Right kidney (tissue), 9 donors: Measurements from ENCODE around the gene PRRT1.
"Not testable (repeated sequence)": the region's sequence is repeated elsewhere in the genome, so short reads cannot be mapped to it uniquely, and the experiment has no call there.

Source experiments
- DNase-seq: peaks from one replicate; pipeline ENCODE4 v3.0.0-alpha.2; 2016
- long read RNA-seq, 8 donors: transcript quantifications; one replicate each; lab custom pipeline, GENCODE V29; 2026

PRRT1 gene
- long read RNA-seq, donor 1, partial matches to known transcripts: 9 of 10 reads
- long read RNA-seq, donor 1, other reads (novel, unspliced or antisense): 0 of 10 reads
- long read RNA-seq, donor 2: 0 reads
- long read RNA-seq, donor 3: 0 reads
- long read RNA-seq, donor 4, partial matches to known transcripts: 17 of 19 reads
- long read RNA-seq, donor 4, other reads (novel, unspliced or antisense): 0 of 19 reads
- long read RNA-seq, donor 5, partial matches to known transcripts: 18 of 18 reads
- long read RNA-seq, donor 5, other reads (novel, unspliced or antisense): 0 of 18 reads
- long read RNA-seq, donor 6, partial matches to known transcripts: 0 of 1 reads
- long read RNA-seq, donor 6, other reads (novel, unspliced or antisense): 0 of 1 reads
- long read RNA-seq, donor 7, partial matches to known transcripts: 0 of 2 reads
- long read RNA-seq, donor 7, other reads (novel, unspliced or antisense): 0 of 2 reads
- long read RNA-seq, donor 8, partial matches to known transcripts: 8 of 9 reads
- long read RNA-seq, donor 8, other reads (novel, unspliced or antisense): 0 of 9 reads

DNA sequence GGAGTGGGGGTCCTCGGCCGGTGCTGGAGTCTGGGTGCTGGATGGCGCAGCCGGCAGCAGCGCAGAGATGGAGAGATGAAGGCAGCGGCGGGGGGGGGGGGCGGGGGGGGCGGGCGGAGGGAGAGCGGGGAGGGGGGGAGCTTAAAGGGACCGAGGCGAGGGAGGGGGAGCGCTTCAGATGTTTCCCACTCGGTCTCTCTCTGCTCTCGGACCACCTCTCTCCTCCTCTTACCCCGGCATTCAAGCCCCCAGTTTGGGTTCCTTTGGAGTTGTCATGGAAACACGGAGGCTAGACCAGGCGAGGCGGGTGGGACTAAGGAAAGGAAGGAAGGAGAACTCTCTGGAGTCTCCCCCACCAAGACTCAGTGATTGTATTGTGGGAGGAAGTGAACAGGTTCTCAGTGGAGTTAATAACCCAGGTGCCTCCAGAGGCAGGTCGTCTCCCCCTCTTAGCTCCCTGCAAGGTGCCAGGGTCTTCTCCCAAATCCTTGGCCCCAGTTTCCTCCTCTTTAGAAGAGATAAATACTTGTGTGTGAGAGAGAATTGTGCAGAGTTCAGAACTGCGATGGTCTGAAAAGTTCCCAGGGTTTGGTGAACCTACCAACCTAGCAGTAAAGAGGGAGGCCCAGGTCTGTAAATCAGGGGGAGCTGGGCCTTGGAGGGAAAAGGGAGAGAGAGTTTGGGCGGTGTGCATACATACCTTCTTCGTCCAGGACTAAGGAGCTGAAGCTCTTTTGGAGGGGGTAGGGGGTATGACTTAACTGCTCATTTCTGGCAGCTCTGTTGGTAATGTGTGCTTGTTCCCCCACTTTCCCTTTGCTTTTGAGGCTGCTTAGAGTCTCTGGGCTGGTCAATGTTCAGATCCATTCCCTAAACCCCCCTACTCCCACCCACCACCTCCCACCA is at the start of gene PRRT1:
Gene PRRT1, minus strand, starts transcription at position 77 of the 906 bp plus-strand sequence. CDS start 112 bp downstream, outside the sequence.
- peak; percentile 44 for DNase-seq

DNA sequence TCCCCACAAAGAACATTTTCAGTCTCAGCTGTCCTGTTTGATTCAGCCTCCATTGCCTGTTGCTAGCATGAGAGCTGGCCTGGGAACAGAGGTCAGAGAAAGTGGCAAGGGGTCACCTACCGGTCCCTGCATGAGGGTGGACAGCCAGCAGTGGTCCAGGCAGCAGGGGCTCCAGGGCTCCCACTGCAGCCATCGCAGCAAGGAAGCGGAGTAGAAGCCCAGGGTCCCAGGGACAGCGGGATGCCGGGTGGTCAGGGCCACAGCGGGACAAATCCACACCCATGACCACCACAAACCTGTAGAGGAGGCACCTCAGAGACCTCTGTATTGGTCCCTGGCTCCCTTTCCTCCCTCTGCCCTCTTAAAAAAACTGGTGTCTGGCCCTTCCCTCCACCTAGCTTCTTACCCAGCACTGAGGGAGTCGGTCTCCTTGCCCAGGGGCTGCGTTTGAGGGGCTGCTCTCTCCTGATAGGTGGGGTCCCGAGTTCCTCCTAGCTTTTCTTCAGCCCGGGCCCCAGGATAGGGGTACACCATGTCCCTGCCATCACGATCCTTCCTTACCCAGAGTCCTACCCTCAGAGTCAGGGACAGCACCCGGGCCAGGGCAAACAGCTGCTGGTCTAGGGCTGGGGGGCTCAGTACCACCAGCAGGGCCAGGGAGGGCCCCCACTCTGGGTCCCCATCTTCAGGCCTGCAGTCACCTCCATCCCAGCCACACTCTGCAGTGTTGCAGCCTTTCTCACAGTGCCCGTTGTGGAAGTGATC is 49.2 kb upstream of the PRRT1 start:
- DNase-seq: no peak

- no peak for DNase-seq
Measured at GRCh38 chr6:32198866-32199265, 47.1 kb upstream of the PRRT1 start.

DNA sequence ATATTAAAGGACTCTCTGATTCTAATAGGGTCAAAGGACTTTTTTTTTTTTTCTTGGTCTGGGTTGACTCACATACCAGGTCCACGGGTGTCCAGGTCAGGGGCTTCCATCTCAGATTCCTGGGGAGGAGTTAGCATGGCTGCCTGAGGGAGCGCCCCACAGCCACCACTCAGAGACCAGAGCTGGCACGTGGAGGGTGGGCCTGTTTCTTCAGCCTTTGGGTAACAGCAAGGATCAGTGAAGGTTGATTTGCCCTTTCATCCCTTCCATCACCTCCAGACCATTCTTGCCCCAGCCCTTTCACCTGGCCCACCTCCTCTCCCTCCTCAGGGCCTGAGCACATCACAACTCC is 46.6 kb upstream of the PRRT1 start:
- no peak for DNase-seq

DNA sequence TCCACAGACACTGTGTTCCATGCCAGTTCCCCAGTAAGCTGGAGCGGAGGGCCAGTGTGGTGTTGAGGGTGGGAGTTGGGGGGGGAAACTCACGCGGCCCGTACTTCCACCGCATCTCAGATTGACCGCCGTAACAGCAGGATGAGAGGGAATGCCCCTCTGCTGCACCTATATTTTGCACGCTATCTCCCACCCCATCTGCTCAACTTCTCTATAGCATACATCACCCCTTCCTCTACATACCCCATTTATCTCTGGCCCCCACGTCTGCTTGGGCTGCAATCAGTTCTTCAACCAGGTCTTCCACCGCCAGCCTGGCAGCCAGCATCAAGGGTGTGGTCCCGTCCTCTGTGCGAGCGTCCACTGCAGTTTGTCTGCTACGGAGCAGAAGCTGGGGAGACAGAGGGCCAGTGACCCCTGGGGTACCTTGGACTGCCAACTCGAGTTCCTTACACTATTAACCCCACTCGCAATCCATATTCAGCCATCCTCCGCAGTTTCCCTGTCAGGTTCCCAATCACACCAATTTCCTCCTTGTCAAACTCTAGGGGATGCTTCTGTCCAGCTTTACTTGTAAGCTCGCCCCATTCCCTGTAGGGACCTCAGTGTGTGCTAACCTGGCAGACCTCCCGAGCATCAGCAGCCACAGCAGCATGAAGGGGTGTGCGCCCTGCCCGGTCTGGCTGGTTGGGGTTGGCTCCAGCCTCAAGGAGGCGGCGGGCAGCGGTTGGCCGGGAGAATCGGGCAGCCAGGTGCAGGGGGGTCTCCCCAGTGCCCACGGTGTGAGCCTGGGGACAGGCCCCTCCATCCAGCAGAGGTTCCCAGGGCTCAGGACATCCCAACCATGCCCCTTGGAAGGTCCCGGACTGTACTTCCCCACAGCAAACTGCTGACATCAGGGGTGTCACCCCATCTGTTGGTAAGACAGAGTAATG is 45.2 kb upstream of the PRRT1 start:
- peak; percentile 90 for DNase-seq

- DNase-seq: peak; percentile 97
Measured at GRCh38 chr6:32195902-32196681, 44.4 kb upstream of the PRRT1 start.

DNA sequence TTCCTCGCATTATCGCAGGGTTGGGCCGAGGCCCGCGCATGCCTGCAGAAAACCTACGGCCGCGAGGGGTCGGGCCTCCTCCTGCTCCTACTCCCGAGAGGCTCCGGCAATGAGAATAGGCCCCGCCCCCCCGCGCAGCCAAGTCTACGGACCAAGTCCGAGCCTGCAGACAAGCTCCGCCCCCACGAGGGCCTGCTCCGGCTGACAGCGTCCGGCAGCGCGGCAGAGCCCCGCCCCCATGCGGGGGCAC is 43.8 kb upstream of the PRRT1 start:
- no peak for DNase-seq

GRCh38 chr6:32194825-32195651 is 43.3 kb upstream of the PRRT1 start:
- no peak for DNase-seq

GRCh38 chr6:32194388-32194787 is 42.6 kb upstream of the PRRT1 start:
- no peak for DNase-seq

GRCh38 chr6:32193096-32193495 is 41.4 kb upstream of the PRRT1 start:
- DNase-seq: not testable (repeated sequence)

- no peak for DNase-seq
Measured at GRCh38 chr6:32192608-32193039, 40.9 kb upstream of the PRRT1 start, which contains the start of gene GPSM3. TSS of gene GPSM3 (minus strand) at chr6:32192643. CDS start at chr6:32192513, 130 bp downstream.

DNA sequence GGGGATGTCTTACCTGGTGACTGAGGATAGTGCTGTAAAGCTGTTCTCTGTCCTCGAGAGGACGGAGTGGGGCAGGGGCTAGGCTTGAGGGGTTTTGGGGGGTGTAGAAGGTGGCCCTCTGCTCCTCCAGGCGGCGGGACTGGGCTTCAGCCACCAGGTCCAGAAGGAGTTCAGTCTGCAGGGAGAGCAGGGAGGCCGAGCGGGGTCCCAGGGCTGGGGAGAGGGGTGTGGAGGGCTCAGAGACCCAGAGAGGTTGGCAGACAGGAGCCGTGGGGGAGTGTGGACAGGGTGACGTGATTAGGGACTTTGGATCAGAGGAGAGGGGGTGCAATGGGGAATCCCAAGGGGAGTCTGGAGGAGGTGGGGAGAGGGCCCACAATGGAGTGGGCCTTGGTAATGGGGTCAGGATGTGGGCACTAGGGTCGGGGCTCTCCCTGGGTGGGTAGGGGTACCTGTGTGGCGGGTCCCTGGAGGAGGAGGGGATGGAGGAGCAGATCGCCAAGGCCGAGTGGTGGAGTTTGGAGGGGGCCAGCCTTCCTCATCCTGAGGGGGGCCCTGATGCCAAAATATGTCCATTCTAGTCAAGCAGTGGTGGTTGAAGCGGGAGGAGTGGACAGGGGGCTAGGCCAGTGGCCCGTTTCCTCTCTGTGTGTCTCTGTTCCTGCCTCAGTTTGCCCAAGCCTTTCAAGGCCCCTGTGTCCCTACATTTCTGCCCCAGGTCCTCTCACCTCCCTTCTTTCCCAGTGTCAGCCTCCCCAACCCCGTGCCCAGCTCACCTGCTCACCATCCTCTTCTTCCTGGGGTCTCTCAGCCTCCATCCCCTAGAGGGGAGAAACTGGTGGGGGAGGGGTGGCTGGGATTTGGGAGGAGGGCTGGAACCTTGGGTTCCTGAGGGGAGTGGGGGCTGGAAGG is 40.2 kb upstream of the PRRT1 start:
- no peak for DNase-seq

- DNase-seq: no peak
Measured at GRCh38 chr6:32190911-32191677, 39.4 kb upstream of the PRRT1 start.

DNA sequence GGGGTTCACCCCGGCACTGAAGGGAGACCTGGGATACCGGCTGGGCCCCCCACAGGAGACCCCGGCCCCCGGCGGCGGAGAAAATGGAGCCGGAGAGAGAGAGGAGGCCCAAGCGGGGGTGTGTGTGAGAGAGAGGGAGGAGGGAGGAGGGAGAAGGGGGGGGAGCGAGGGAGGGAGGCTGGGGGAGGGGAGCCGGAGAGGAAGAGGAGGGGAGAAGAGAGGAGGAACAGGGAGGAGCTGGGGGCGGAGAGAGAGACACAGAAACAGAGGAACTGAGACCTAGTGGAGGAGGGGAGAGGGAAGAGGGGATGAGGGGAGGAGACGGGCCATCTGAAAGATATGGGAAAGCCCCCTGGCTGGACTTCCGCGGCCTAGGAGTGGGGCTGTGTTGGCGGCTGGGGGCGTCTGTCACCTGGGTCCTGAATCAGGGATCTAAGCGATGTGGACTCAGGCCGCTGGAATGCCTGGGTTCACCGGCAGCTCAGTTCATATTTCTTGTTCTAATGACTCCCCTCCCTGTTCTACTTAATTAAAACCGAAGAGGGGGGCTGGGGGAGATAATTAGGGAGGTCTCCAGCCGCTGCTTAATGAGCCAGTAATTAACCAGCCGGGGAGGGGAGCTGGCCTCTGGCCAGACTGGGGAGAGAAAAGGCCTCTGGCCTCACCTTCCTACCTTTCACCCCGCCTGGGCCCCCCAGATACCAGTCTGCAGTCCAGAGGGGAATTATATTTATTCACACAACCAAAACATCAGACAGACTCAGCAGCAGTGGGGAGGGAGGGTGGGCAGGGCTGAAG is 38.5 kb upstream of the PRRT1 start, which contains the start of gene PBX2:
Gene PBX2, minus strand, starts transcription at position 149 of the 798 bp plus-strand sequence. CDS start 287 bp downstream, outside the sequence.
- DNase-seq: peak; percentile 87

DNA sequence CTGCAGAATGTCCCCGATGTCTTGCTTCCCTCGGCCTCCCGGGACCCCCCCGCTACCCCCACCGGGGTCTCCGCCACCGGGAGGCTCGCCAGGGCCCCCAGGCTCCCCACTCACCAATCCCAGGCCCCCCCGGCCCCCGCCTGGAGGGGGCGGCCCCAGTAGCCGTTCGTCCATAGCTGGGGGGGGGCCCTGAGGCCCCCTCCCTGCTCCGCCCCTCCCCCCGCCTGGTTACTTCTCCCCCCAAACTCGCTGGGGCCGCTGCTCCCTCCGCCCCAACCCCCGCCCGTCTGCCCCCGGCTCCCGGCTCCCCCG is 38.0 kb upstream of the PRRT1 start:
- no peak for DNase-seq

DNA sequence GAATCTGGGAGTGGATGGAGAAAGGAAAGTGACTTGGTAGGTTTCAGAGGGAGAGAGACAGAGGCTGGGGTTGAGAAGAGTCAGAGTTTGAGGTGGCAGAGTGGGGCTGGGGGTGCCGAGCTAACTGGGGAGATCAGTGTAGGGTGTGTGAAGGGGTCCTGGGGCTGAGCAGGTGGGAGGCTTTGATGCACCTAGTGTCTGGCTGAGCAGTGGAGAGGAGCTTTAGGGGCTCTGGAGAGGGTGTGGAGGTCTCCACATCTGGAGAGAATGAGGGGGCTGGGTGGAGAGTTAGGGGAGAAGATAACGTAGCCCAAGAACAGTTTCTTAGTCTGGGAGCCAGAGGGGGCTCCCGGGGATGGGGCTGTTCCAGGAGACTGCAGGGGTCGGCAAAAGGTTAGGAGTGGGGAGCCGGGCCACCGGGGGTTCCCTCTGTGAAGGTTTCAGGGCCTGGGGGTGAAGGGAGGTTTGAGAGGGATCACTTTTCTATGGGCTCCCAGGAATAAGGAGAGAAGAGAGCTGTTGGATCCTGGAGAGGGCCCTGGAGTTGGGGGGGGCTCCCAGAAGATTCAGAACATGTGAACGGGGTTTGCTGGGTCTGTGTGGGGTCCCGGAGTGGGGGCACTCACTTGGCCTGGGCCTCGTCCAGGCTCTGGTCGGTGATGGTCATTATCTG is 37.5 kb upstream of the PRRT1 start:
- no peak for DNase-seq
